DOHH2 (cell line): Measurements from ENCODE around the gene POLN.

Source experiments
- H3F3A ChIP-seq: fragments of 200-600 bp; sonication (generic), shearing (Covaris generic); 2 replicates; pipeline ENCODE4 v1.6.0; 2016; ENCODE audit warnings: antibody characterized with exemption, mild to moderate bottlenecking; ENCODE audit not compliant: control insufficient read depth, insufficient read depth
- H3K27ac ChIP-seq: fragments of 200-600 bp; sonication (generic); 2 replicates; pipeline ENCODE4 v1.5.1; 2014; ENCODE audit warnings: low read depth, mild to moderate bottlenecking, low read length, moderate library complexity
- H3K27me3 ChIP-seq: fragments of 200-600 bp; sonication (generic); 2 replicates; pipeline ENCODE4 v1.6.1; 2014; ENCODE audit warnings: mild to moderate bottlenecking, low read length, mixed read lengths; ENCODE audit not compliant: control insufficient read depth
- H3K36me3 ChIP-seq: fragments of 200-600 bp; sonication (generic); 2 replicates; pipeline ENCODE4 v1.6.1; 2014; ENCODE audit warnings: mild to moderate bottlenecking, low read length, moderate library complexity, mixed read lengths; ENCODE audit not compliant: control insufficient read depth
- H3K4me1 ChIP-seq: fragments of 200-600 bp; sonication (generic); 2 replicates; pipeline ENCODE4 v1.6.1; 2014; ENCODE audit warnings: mild to moderate bottlenecking, low read length, mixed read lengths; ENCODE audit not compliant: control insufficient read depth
- H3K4me2 ChIP-seq: fragments of 200-600 bp; sonication (generic); 2 replicates; pipeline ENCODE4 v1.6.0; 2014; ENCODE audit warnings: mild to moderate bottlenecking, low read length, moderate library complexity
- H3K4me3 ChIP-seq: fragments of 200-600 bp; sonication (generic); 2 replicates; pipeline ENCODE4 v1.5.1; 2014; ENCODE audit warnings: mild to moderate bottlenecking, low read length, mixed read lengths
- H3K79me2 ChIP-seq: fragments of 200-600 bp; sonication (generic); 2 replicates; pipeline ENCODE4 v1.6.1; 2014; ENCODE audit warnings: mild to moderate bottlenecking, low read length, mixed read lengths; ENCODE audit not compliant: control insufficient read depth
- H3K9me2 ChIP-seq: fragments of 200-600 bp; sonication (generic); replicated peaks from 2 replicates; pipeline ENCODE4 v1.6.1; 2014; ENCODE audit warnings: mild to moderate bottlenecking, low read length, mixed read lengths; ENCODE audit not compliant: control insufficient read depth
- H3K9me3 ChIP-seq: fragments of 200-600 bp; sonication (generic); 2 replicates; pipeline ENCODE4 v1.6.1; 2014; ENCODE audit warnings: antibody characterized with exemption, low read length, mixed read lengths; ENCODE audit not compliant: control insufficient read depth, insufficient read depth
- H4K20me1 ChIP-seq: fragments of 200-600 bp; sonication (generic); 2 replicates; pipeline ENCODE4 v1.6.0; 2014; ENCODE audit warnings: low read depth, mild to moderate bottlenecking, antibody characterized with exemption, low read length, moderate library complexity; ENCODE audit not compliant: control insufficient read depth, insufficient read depth
- CTCF ChIP-seq: fragments of 200-600 bp; sonication (generic); IDR thresholded peaks from one replicate; pipeline ENCODE4 v1.5.1; 2014; ENCODE audit warnings: antibody characterized with exemption, mild to moderate bottlenecking, low read depth, low read length; ENCODE audit not compliant: poor library complexity, severe bottlenecking
- EZH2phosphoT487 ChIP-seq: fragments of 200-600 bp; sonication (generic); IDR thresholded peaks from 2 replicates; pipeline ENCODE4 v1.6.1; 2017; ENCODE audit warnings: borderline replicate concordance, mild to moderate bottlenecking, antibody characterized with exemption, low read length, moderate library complexity, mixed read lengths

POLN gene

GRCh38 chr4:2089222-2089621, 152.7 kb downstream of the POLN start:
- Histone ChIP-seq H3K4me2 (no peak overlapping the region), H3K79me2 (no peaks in the 10 kb centered on the region), H3K27ac (no peak overlapping the region), H3K9me3 (no peaks in the 10 kb centered on the region), H4K20me1 (no peaks in the 10 kb centered on the region), H3K4me3 (no peak overlapping the region), H3K9me2 (no peaks in the 10 kb centered on the region), H3F3A (no peaks in the 10 kb centered on the region), H3K4me1 (no peaks in the 10 kb centered on the region), H3K36me3 (no peaks in the 10 kb centered on the region), H3K27me3 (peaks cover 17% of the 10 kb centered on the region)
- TF ChIP-seq CTCF (no peak), EZH2phosphoT487 (no peak)

- Histone ChIP-seq H3F3A (no peaks in the 10 kb centered on the region), H3K27ac (no peak overlapping the region), H3K27me3 (peaks cover 20% of the 10 kb centered on the region), H3K4me3 (no peak overlapping the region), H4K20me1 (no peaks in the 10 kb centered on the region), H3K36me3 (no peaks in the 10 kb centered on the region), H3K9me3 (no peaks in the 10 kb centered on the region), H3K4me2 (no peak overlapping the region), H3K4me1 (no peaks in the 10 kb centered on the region), H3K79me2 (no peaks in the 10 kb centered on the region), H3K9me2 (no peaks in the 10 kb centered on the region)
- TF ChIP-seq CTCF: no peak
- no peak for TF ChIP-seq EZH2phosphoT487
Observed at GRCh38 chr4:2087170-2087569, 154.8 kb downstream of the POLN start.

GRCh38 chr4:2085496-2085901, 156.4 kb downstream of the POLN start:
- Histone ChIP-seq H3F3A (no peaks in the 10 kb centered on the region), H4K20me1 (no peaks in the 10 kb centered on the region), H3K9me3 (no peaks in the 10 kb centered on the region), H3K36me3 (no peaks in the 10 kb centered on the region), H3K27me3 (peaks cover 20% of the 10 kb centered on the region), H3K4me2 (no peak overlapping the region), H3K4me1 (no peaks in the 10 kb centered on the region), H3K9me2 (no peaks in the 10 kb centered on the region), H3K4me3 (no peak overlapping the region), H3K79me2 (no peaks in the 10 kb centered on the region), H3K27ac (no peak overlapping the region)
- TF ChIP-seq CTCF: no peak
- no peak for TF ChIP-seq EZH2phosphoT487

- H3K9me3 ChIP-seq: no peaks in the 10 kb centered on the region
- no peaks in the 10 kb centered on the region for H3K36me3 ChIP-seq
- no peaks in the 10 kb centered on the region for H3F3A ChIP-seq
- no peaks in the 10 kb centered on the region for H3K79me2 ChIP-seq
- no peaks in the 10 kb centered on the region for H4K20me1 ChIP-seq
- H3K4me2 ChIP-seq: no peak overlapping the region
- H3K4me3 ChIP-seq: no peak overlapping the region
- H3K4me1 ChIP-seq: no peaks in the 10 kb centered on the region
- peaks cover 9% of the 10 kb centered on the region for H3K27me3 ChIP-seq
- H3K9me2 ChIP-seq: no peaks in the 10 kb centered on the region
- no peak for TF ChIP-seq CTCF
- TF ChIP-seq EZH2phosphoT487: no peak
- no peak overlapping the region for H3K27ac ChIP-seq
Observed at GRCh38 chr4:2084316-2084715, 157.6 kb downstream of the POLN start.
